ENCODE measurements around the gene GIMAP8. TPM values are rescaled to one million over a fixed set of nuclear protein-coding genes. Genes with fewer than 3 reads are reported as not detected.

GIMAP8 gene
- 0.07 TPM in 2 replicates for total RNA-seq

GRCh38 chr7:150450491-150451001, at the start of gene GIMAP8:
Gene GIMAP8, plus strand, starts transcription at chr7:150450630. Its CDS starts 16,069 bp downstream, at chr7:150466699.

GRCh38 chr7:150514748-150515222, 64.4 kb downstream of the GIMAP8 start, which contains the start of gene GIMAP7:
Gene GIMAP7, plus strand, starts transcription at chr7:150514872. Its CDS starts 5,103 bp downstream, at chr7:150519975.

Other genes starting within 250 kb of the GIMAP8 start
- 0.26 and 0.36 TPM in 2 replicates for gene LRRC61, start 127.3 kb upstream of the GIMAP8 start, total RNA-seq
- 0.13 and 0.63 TPM in 2 replicates for gene ACTR3C, start 127.1 kb upstream of the GIMAP8 start, total RNA-seq
- 0.65 and 1.7 TPM in 2 replicates for gene RARRES2, start 109.0 kb upstream of the GIMAP8 start, total RNA-seq
- 43.4 and 49.8 TPM in 2 replicates for gene REPIN1, start 81.8 kb upstream of the GIMAP8 start, total RNA-seq
- 4.0 and 5.7 TPM in 2 replicates for gene ZNF775, start 71.3 kb upstream of the GIMAP8 start, total RNA-seq
- gene GIMAP7, start 64.2 kb downstream of the GIMAP8 start, total RNA-seq, result not detected in 2 replicates
- 0.13 and 0.33 TPM in 2 replicates for gene GIMAP4, start 116.8 kb downstream of the GIMAP8 start, total RNA-seq
- gene GIMAP6, start 181.8 kb downstream of the GIMAP8 start, total RNA-seq, result 0.13 and 0.46 TPM in 2 replicates
- gene GIMAP2, start 235.1 kb downstream of the GIMAP8 start, total RNA-seq, result 0.43 and 1.7 TPM in 2 replicates